Activated T-helper 2 cell treated with anti-CD3 and anti-CD28 coated beads, Interferon-gamma antibody, Interleukin-2, Interleukin-4, amounts not matched to agents 10 μg/mL and 5 μg/mL and 100 μg/mL, durations not matched to agents 14 hours and 24 hours and 36 hours (primary cell): ENCODE results near the gene S100A7A. TPM values are rescaled to one million over a fixed set of nuclear protein-coding genes. Genes with fewer than 3 reads are reported as not detected.

ENCODE experiments used
- DNase-seq: peaks from one replicate; pipeline ENCODE4 v3.0.0; 2021; ENCODE audit warnings: low spot score
- H3K27ac Mint-ChIP-seq: one replicate; pipeline ENCODE4 v1.8.0; 2021; ENCODE audit warnings: mixed read lengths
- H3K27me3 Mint-ChIP-seq: one replicate; pipeline ENCODE4 v1.8.0; 2021; ENCODE audit warnings: low read depth, mixed read lengths
- H3K36me3 Mint-ChIP-seq: one replicate; pipeline ENCODE4 v1.8.0; 2021; ENCODE audit warnings: low read depth, mixed read lengths
- H3K4me1 Mint-ChIP-seq: one replicate; pipeline ENCODE4 v1.8.0; 2021; ENCODE audit warnings: low read depth, mixed read lengths
- H3K4me3 Mint-ChIP-seq: one replicate; pipeline ENCODE4 v1.8.0; 2021; ENCODE audit warnings: low read depth, mild to moderate bottlenecking, moderate library complexity, mixed read lengths
- H3K9me3 Mint-ChIP-seq: one replicate; pipeline ENCODE4 v1.8.0; 2021; ENCODE audit warnings: mixed read lengths
- intact Hi-C: fragments of 100-400 bp; cut with micrococcal nuclease; formaldehyde crosslinking; loops from one replicate; pipeline ENCODE4 v1.15.1; 2023
- total RNA-seq: library from RNA; stranded (reverse); gene quantifications from 2 replicates; pipeline ENCODE4 v1.2.3, GENCODE V29; 2022

Gene S100A7A
- not detected in 2 replicates for total RNA-seq

- no peaks in the 10 kb centered on the region for H3K9me3 Mint-ChIP-seq
- intact Hi-C loops, result no loop called here
- H3K4me3 Mint-ChIP-seq, result no peak within 1 kb of the TSS
- no peak within 1 kb of the TSS for H3K27ac Mint-ChIP-seq
- H3K27me3 Mint-ChIP-seq, result no peaks in the 10 kb centered on the region
- no peak for DNase-seq
- no peaks in the 10 kb centered on the region for H3K36me3 Mint-ChIP-seq
- no peaks in the 10 kb centered on the region for H3K4me1 Mint-ChIP-seq
Observed at GRCh38 chr1:153415850-153416570, at the start of gene S100A7A. Gene S100A7A (plus strand): TSS chr1:153416520. CDS start chr1:153418083, 1,563 bp downstream.

- H3K4me1 Mint-ChIP-seq, result no peaks in the 10 kb centered on the region
- intact Hi-C loops, result no loop called here
- no peak overlapping the region for H3K4me3 Mint-ChIP-seq
- no peak overlapping the region for H3K27ac Mint-ChIP-seq
- no peaks in the 10 kb centered on the region for H3K9me3 Mint-ChIP-seq
- no peak for DNase-seq
- H3K36me3 Mint-ChIP-seq, result no peaks in the 10 kb centered on the region
- H3K27me3 Mint-ChIP-seq, result peaks cover 4% of the 10 kb centered on the region
Observed at GRCh38 chr1:153367090-153367489, 49.2 kb upstream of the S100A7A start.

- intact Hi-C loops, result no loop called here
- no peak for DNase-seq
- no peaks in the 10 kb centered on the region for H3K9me3 Mint-ChIP-seq
- H3K36me3 Mint-ChIP-seq, result no peaks in the 10 kb centered on the region
- H3K4me3 Mint-ChIP-seq, result no peak overlapping the region
- no peaks in the 10 kb centered on the region for H3K4me1 Mint-ChIP-seq
- H3K27me3 Mint-ChIP-seq, result peaks cover 4% of the 10 kb centered on the region
- no peak overlapping the region for H3K27ac Mint-ChIP-seq
Observed at GRCh38 chr1:153368495-153368894, 47.8 kb upstream of the S100A7A start.

DNA sequence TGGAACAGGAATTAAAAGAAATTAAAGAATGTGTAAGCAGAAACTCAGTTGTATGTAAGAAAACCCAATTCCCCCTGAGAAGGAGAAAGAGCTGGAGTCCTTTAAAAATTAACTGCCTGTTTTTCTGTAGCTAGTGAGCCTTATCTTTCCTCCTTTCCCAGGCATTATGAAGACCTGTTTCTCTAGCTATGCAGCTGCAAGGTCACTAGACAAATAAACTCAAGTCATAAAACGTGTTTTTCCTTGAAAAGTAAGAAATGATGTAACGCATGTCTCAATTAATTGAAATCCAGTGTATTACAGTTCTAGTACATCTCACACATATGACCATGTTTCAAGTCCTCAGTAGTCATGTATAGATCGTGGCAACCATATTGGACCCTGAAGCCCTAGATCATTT lies 46.2 kb upstream of the S100A7A start:
- DNase-seq, result no peak
- Mint-ChIP-seq H3K4me3 (no peak overlapping the region), H3K27me3 (peaks cover 4% of the 10 kb centered on the region), H3K9me3 (no peaks in the 10 kb centered on the region), H3K36me3 (no peaks in the 10 kb centered on the region), H3K27ac (no peak overlapping the region), H3K4me1 (no peaks in the 10 kb centered on the region)
- intact Hi-C loops, result no loop called here

DNA sequence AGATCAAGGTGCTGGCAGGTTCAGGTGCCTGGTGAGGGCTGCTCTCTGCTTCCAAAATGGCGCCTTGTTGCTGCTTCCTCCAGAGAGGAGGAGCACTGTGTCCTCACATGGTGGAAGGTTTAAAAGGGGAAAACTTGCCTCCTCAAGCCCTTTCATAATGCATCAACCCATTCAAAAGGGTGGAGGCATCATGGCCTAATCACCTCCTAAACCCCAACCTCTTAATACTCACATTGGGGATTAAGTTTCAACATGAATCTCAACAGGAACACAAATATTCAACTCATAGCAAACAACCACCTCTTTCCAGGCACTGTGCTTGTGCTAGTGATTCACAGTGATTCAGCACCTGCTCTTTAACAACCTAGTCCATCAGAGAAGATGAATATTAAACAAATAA lies 45.1 kb upstream of the S100A7A start:
- peaks cover 4% of the 10 kb centered on the region for H3K27me3 Mint-ChIP-seq
- intact Hi-C loops, result no loop called here
- H3K27ac Mint-ChIP-seq, result no peak overlapping the region
- no peaks in the 10 kb centered on the region for H3K36me3 Mint-ChIP-seq
- DNase-seq, result no peak
- H3K4me1 Mint-ChIP-seq, result no peaks in the 10 kb centered on the region
- H3K9me3 Mint-ChIP-seq, result no peaks in the 10 kb centered on the region
- no peak overlapping the region for H3K4me3 Mint-ChIP-seq

DNA sequence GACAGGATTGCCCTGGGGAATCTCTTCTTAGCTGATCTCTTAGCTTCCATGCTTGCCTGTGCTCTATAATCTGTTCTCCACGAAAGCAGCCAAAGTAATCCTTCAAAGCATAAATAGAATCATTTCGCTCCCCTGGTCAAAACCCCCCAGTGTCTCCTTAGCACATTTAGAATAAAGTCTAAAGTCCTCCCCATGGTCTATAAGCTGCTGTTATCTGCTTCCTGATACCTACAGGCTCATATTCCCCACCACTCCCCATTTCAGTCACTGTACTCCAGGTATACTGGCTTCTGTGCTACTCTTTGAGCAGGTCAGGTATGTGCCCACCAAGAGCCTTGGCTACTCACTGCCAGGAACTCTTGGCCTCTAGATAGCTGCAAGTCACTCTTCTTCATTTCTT lies 43.7 kb upstream of the S100A7A start:
- no peaks in the 10 kb centered on the region for H3K9me3 Mint-ChIP-seq
- intact Hi-C loops, result no loop called here

DNA sequence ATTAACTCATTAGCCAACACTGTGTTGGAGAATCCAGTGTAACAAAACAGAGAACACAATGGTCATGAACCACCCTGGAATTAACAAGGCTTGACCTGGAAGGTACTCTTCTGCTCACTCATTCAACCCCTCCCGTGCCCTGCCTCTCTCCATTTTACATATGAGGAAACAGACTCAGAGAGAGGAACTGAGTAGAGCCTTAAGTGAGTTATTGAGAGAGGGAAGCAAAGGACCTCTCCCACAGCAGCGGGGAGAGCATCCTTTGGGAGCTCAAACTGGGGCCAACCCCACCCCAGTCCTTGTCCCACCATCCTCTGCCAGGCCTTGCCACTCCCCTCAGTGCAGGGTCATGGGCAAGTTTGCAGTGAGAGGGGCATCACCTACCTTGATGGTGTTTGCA lies 42.2 kb upstream of the S100A7A start:
- Mint-ChIP-seq H3K4me1 (no peaks in the 10 kb centered on the region), H3K27me3 (peaks cover 14% of the 10 kb centered on the region), H3K4me3 (no peak overlapping the region), H3K36me3 (no peaks in the 10 kb centered on the region), H3K9me3 (no peaks in the 10 kb centered on the region), H3K27ac (no peak overlapping the region)
- DNase-seq, result no peak
- intact Hi-C loops, result no loop called here

More for the DNA sequence above, 43.7 kb upstream of the S100A7A start:
- H3K4me1 Mint-ChIP-seq, result no peaks in the 10 kb centered on the region
- no peak for DNase-seq
- no peak overlapping the region for H3K27ac Mint-ChIP-seq
- H3K4me3 Mint-ChIP-seq, result no peak overlapping the region
- peaks cover 9% of the 10 kb centered on the region for H3K27me3 Mint-ChIP-seq
- H3K36me3 Mint-ChIP-seq, result no peaks in the 10 kb centered on the region

DNA sequence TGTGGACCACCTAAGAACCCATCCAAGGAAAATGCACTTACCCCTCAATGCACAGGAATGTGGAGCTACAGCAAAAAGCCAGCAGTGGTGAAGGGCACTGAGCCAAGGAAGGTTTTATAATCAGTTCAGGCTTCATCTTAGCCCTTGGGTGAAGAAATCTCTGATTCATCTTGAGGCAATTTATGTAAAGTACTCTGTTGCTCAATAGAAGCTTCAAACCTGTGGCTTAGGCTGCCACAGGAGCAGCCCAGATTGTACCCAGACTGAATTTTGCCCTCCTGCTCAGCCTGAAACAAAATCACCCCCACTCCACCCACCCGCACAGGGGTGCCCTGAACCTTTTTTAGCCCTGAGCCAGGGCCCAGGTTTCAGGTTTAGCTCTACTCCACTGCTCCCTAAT lies 40.8 kb upstream of the S100A7A start, which contains the start of gene S100A12:
TSS of gene S100A12 (minus strand) at position 111 of the 400 bp plus-strand sequence. CDS start 1,029 bp downstream, outside the sequence.
- H3K36me3 Mint-ChIP-seq, result no peaks in the 10 kb centered on the region
- intact Hi-C loops, result no loop called here
- H3K27ac Mint-ChIP-seq, result no peak within 1 kb of the TSS
- DNase-seq, result no peak
- H3K9me3 Mint-ChIP-seq, result no peaks in the 10 kb centered on the region
- no peaks in the 10 kb centered on the region for H3K4me1 Mint-ChIP-seq
- no peak within 1 kb of the TSS for H3K4me3 Mint-ChIP-seq
- H3K27me3 Mint-ChIP-seq, result peaks cover 14% of the 10 kb centered on the region

DNA sequence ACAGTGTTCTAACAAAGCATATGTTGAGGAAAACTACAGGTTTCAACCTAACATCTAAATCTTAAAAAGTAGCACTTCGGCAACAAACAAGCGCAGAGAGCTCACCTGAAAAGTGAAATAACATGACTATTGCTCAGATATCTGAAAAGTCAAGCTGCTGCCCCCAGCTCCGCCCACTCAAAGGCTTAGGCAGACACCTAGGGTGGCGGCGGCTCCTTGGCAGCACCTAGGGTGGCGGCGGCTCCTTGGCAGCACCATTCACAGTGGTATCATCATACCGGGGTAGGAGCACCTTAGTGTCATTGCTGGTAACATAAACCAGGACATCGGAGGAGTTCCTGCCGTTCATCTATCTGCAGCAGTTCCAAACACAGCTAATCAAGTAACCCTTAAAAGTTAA lies 36.7 kb upstream of the S100A7A start:
- Mint-ChIP-seq H3K9me3 (no peaks in the 10 kb centered on the region), H3K27ac (no peak overlapping the region), H3K4me3 (no peak overlapping the region), H3K27me3 (peaks cover 20% of the 10 kb centered on the region), H3K36me3 (no peaks in the 10 kb centered on the region), H3K4me1 (no peaks in the 10 kb centered on the region)
- intact Hi-C loops, result no loop called here
- DNase-seq, result no peak

- DNase-seq, result no peak
Observed at GRCh38 chr1:153380711-153381110, 35.6 kb upstream of the S100A7A start.

GRCh38 chr1:153384958-153385580 lies 31.3 kb upstream of the S100A7A start:
- DNase-seq, result no peak
- H3K4me1 Mint-ChIP-seq, result peaks cover 4% of the 10 kb centered on the region
- no peaks in the 10 kb centered on the region for H3K9me3 Mint-ChIP-seq
- H3K4me3 Mint-ChIP-seq, result no peak overlapping the region
- peaks cover 11% of the 10 kb centered on the region for H3K27me3 Mint-ChIP-seq
- H3K27ac Mint-ChIP-seq, result no peak overlapping the region
- H3K36me3 Mint-ChIP-seq, result no peaks in the 10 kb centered on the region
- intact Hi-C loops, result no loop called here

More at GRCh38 chr1:153380711-153381110, 35.6 kb upstream of the S100A7A start:
- Mint-ChIP-seq H3K27me3 (peaks cover 20% of the 10 kb centered on the region), H3K4me1 (no peaks in the 10 kb centered on the region), H3K27ac (no peak overlapping the region), H3K9me3 (no peaks in the 10 kb centered on the region), H3K4me3 (no peak overlapping the region), H3K36me3 (no peaks in the 10 kb centered on the region)
- intact Hi-C loops, result no loop called here

DNA sequence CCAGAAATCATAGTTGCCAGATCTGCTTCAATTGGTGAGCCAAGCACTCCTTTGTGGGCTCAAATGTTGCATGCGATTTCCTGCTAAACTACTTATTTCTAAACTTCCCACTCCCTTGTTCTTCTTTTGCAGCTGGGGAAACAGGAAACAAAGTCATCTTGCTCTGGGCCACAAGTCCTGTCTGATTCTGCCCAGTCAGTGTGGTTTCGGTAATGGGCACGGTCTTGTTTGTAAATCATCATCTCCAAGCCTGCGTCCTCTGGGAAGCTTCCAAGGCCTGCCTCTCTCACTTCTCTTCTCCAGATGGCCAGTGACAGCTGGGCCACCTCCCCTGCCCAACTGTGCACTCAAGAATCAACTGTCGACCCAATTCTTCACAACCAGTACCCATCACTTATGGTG lies 29.8 kb upstream of the S100A7A start:
- Mint-ChIP-seq H3K36me3 (no peaks in the 10 kb centered on the region), H3K4me1 (peaks cover 4% of the 10 kb centered on the region), H3K9me3 (no peaks in the 10 kb centered on the region), H3K27me3 (peaks cover 9% of the 10 kb centered on the region), H3K27ac (no peak overlapping the region), H3K4me3 (no peak overlapping the region)
- no peak for DNase-seq
- intact Hi-C loops, result no loop called here

GRCh38 chr1:153387001-153387400 lies 29.3 kb upstream of the S100A7A start:
- no peak for DNase-seq
- Mint-ChIP-seq H3K9me3 (no peaks in the 10 kb centered on the region), H3K27me3 (peaks cover 9% of the 10 kb centered on the region), H3K27ac (no peak overlapping the region), H3K4me1 (peaks cover 4% of the 10 kb centered on the region), H3K36me3 (no peaks in the 10 kb centered on the region), H3K4me3 (no peak overlapping the region)
- intact Hi-C loops, result no loop called here
